ENCODE results near the gene BIRC6.
"Not testable (repeated sequence)": the region's sequence is repeated elsewhere in the genome, so short reads cannot be mapped to it uniquely, and the experiment has no call there.

Gene BIRC6

GRCh38 chr2:32452338-32453064 is 95.7 kb downstream of the BIRC6 start:
- DNase-seq, result no peak

- DNase-seq, result no peak
Measured at GRCh38 chr2:32453242-32454062, 96.6 kb downstream of the BIRC6 start.

GRCh38 chr2:32455816-32456215 is 99.0 kb downstream of the BIRC6 start:
- no peak for DNase-seq

- DNase-seq, result no peak
Measured at GRCh38 chr2:32456808-32457207, 100.0 kb downstream of the BIRC6 start.

- DNase-seq, result no peak
Measured at GRCh38 chr2:32457814-32458213, 101.0 kb downstream of the BIRC6 start.

GRCh38 chr2:32460861-32461260 is 104.0 kb downstream of the BIRC6 start:
- DNase-seq, result not testable (repeated sequence)

GRCh38 chr2:32463110-32463509 is 106.3 kb downstream of the BIRC6 start:
- DNase-seq, result no peak

- no peak for DNase-seq
Measured at GRCh38 chr2:32464431-32464830, 107.6 kb downstream of the BIRC6 start.

- no peak for DNase-seq
Measured at GRCh38 chr2:32472605-32473004, 115.8 kb downstream of the BIRC6 start.

- DNase-seq, result no peak
Measured at GRCh38 chr2:32474381-32474780, 117.6 kb downstream of the BIRC6 start.

GRCh38 chr2:32478889-32479620 is 122.2 kb downstream of the BIRC6 start:
- DNase-seq, result no peak

- DNase-seq, result no peak
Measured at GRCh38 chr2:32479993-32480392, 123.2 kb downstream of the BIRC6 start.

GRCh38 chr2:32482471-32482870 is 125.6 kb downstream of the BIRC6 start:
- no peak for DNase-seq

- no peak for DNase-seq
Measured at GRCh38 chr2:32484937-32485336, 128.1 kb downstream of the BIRC6 start.

- DNase-seq, result no peak
Measured at GRCh38 chr2:32485399-32485798, 128.6 kb downstream of the BIRC6 start.

GRCh38 chr2:32489061-32489460 is 132.2 kb downstream of the BIRC6 start:
- no peak for DNase-seq

- DNase-seq, result no peak
Measured at GRCh38 chr2:32491346-32491745, 134.5 kb downstream of the BIRC6 start.

GRCh38 chr2:32495139-32495538 is 138.3 kb downstream of the BIRC6 start:
- no peak for DNase-seq

GRCh38 chr2:32496662-32497061 is 139.8 kb downstream of the BIRC6 start:
- DNase-seq, result no peak

GRCh38 chr2:32498306-32498705 is 141.5 kb downstream of the BIRC6 start:
- DNase-seq, result no peak

GRCh38 chr2:32502941-32503340 is 146.1 kb downstream of the BIRC6 start:
- DNase-seq, result no peak

GRCh38 chr2:32504877-32505478 is 148.2 kb downstream of the BIRC6 start:
- DNase-seq, result no peak

GRCh38 chr2:32506446-32506845 is 149.6 kb downstream of the BIRC6 start:
- no peak for DNase-seq
